ENCODE results near the gene GPRC5C.

The GPRC5C gene

DNA sequence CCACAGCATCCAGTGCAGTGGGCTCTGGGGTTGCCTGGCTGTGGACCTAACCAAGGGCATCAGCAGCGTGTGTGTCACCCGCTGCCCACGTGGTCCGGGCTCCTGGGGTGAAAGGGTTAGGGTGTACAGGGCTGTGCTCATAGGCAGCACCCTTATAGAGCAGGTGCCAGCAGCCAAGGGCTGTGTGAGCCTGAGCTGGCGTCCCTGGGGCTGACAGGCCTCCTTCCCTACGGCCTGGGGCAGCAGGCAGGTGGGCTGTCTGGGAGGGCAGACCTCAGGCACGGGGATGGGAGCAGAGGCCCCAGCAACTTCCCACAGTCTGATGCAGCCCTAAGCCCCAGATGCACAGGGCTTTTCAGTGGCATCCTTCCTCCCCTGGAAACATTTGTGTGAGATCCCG lies 48.4 kb downstream of the GPRC5C start:
- TF ChIP-seq MAX (IDR thresholded peaks at IDR 0.05) (no peak), NFIC (IDR thresholded peaks at IDR 0.05) (no peak), EGR1 (IDR thresholded peaks at IDR 0.05) (no peak), TEAD4 (IDR thresholded peaks at IDR 0.05) (no peak), CREB1 (IDR thresholded peaks at IDR 0.05; ENCODE audit: low read depth) (no peak), TCF12 (IDR thresholded peaks at IDR 0.05; ENCODE audit: low read depth) (no peak), YY1 (IDR thresholded peaks at IDR 0.05; ENCODE audit: low read depth) (no peak), TAF1 (IDR thresholded peaks at IDR 0.05; ENCODE audit: low read depth) (no peak), FOXM1 (IDR thresholded peaks at IDR 0.05; ENCODE audit: borderline replicate concordance, low read depth) (no peak), CEBPB (IDR thresholded peaks at IDR 0.05) (no peak), RAD21 (IDR thresholded peaks at IDR 0.05; ENCODE audit: low read depth) (no peak), ZBTB7A (IDR thresholded peaks at IDR 0.05; ENCODE audit: low read depth) (no peak)
- TF ChIP-seq, protein P1, sequence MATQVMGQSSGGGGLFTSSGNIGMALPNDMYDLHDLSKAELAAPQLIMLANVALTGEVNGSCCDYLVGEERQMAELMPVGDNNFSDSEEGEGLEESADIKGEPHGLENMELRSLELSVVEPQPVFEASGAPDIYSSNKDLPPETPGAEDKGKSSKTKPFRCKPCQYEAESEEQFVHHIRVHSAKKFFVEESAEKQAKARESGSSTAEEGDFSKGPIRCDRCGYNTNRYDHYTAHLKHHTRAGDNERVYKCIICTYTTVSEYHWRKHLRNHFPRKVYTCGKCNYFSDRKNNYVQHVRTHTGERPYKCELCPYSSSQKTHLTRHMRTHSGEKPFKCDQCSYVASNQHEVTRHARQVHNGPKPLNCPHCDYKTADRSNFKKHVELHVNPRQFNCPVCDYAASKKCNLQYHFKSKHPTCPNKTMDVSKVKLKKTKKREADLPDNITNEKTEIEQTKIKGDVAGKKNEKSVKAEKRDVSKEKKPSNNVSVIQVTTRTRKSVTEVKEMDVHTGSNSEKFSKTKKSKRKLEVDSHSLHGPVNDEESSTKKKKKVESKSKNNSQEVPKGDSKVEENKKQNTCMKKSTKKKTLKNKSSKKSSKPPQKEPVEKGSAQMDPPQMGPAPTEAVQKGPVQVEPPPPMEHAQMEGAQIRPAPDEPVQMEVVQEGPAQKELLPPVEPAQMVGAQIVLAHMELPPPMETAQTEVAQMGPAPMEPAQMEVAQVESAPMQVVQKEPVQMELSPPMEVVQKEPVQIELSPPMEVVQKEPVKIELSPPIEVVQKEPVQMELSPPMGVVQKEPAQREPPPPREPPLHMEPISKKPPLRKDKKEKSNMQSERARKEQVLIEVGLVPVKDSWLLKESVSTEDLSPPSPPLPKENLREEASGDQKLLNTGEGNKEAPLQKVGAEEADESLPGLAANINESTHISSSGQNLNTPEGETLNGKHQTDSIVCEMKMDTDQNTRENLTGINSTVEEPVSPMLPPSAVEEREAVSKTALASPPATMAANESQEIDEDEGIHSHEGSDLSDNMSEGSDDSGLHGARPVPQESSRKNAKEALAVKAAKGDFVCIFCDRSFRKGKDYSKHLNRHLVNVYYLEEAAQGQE (IDR thresholded peaks at IDR 0.05; ENCODE audit: low read depth): no peak

DNA sequence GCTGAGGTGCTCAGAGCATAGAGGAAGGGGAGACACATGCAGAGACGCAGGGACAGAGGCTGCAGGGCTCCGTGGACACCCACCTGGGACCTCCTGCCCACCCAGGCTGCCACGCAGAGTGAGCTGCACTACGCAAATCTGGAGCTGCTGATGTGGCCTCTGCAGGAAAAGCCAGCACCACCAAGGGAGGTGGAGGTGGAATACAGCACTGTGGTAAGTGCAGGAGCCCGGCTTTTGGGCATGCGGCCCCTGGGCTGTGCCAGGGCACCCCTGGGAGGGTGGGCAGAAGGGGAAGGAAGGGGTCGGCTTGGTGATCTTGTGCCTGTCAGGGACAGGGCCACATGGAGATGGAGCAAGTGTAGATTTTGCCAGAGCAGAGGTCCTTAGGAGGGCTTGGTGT lies 49.7 kb downstream of the GPRC5C start:
- TF ChIP-seq, protein P2, sequence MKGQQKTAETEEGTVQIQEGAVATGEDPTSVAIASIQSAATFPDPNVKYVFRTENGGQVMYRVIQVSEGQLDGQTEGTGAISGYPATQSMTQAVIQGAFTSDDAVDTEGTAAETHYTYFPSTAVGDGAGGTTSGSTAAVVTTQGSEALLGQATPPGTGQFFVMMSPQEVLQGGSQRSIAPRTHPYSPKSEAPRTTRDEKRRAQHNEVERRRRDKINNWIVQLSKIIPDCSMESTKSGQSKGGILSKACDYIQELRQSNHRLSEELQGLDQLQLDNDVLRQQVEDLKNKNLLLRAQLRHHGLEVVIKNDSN (IDR thresholded peaks at IDR 0.05): no peak
- no peak for TF ChIP-seq RAD21 (IDR thresholded peaks at IDR 0.05; ENCODE audit: low read depth)
- no peak for TF ChIP-seq CEBPB (IDR thresholded peaks at IDR 0.05)
- no peak for TF ChIP-seq CREB1 (IDR thresholded peaks at IDR 0.05; ENCODE audit: low read depth)
- no peak for TF ChIP-seq NFIC (IDR thresholded peaks at IDR 0.05)
- no peak for TF ChIP-seq YY1 (IDR thresholded peaks at IDR 0.05; ENCODE audit: low read depth)
- TF ChIP-seq, protein P1 (IDR thresholded peaks at IDR 0.05; ENCODE audit: low read depth): no peak
- TF ChIP-seq EGR1 (IDR thresholded peaks at IDR 0.05): no peak
- no peak for TF ChIP-seq ZBTB7A (IDR thresholded peaks at IDR 0.05; ENCODE audit: low read depth)
- TF ChIP-seq TCF12 (IDR thresholded peaks at IDR 0.05; ENCODE audit: low read depth): no peak
- no peak for TF ChIP-seq MAX (IDR thresholded peaks at IDR 0.05)
- no peak for TF ChIP-seq TAF1 (IDR thresholded peaks at IDR 0.05; ENCODE audit: low read depth)
- TF ChIP-seq EP300 (IDR thresholded peaks at IDR 0.05; ENCODE audit: borderline replicate concordance): no peak
- no peak for TF ChIP-seq FOXM1 (IDR thresholded peaks at IDR 0.05; ENCODE audit: borderline replicate concordance, low read depth)

- TF ChIP-seq EP300 (IDR thresholded peaks at IDR 0.05; ENCODE audit: borderline replicate concordance) (no peak), CEBPB (IDR thresholded peaks at IDR 0.05) (no peak), EGR1 (IDR thresholded peaks at IDR 0.05) (no peak)
These were observed 52.2 kb downstream of the GPRC5C start for GRCh38 chr17:74484066-74484465.

DNA sequence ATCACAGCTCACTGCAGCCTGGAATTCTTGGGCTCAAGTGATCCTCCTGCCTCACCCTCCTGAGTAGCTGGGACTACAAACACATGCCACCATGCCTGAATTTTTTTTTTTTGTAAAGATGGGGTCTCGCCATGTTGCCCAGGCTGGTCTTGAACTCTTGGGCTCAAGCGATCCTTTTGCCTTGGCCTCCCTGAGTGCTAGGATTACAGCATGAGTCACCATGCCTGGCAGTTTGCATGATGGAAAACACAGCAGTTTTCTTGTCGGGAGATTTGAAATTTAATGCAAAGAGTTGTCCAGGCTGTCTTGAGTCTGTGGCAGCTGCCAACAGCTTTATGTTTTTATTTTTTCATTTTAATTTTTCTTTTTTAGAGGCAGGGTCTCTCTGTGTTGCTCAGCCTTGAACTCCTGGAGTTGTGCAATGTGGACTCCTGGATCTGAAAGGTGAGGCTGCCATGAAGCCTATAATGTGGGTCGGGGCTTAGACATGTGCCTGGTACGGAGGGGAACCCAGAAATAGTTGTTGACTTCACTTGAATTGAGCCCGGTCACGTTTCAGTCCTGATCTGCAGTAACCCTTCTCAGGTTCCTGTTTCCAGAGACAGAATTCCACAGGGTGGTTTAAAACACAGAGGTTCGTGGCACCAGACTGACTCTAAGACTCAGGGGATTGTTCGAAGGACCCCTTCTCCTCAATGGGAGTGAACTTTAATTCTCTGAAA lies 53.3 kb downstream of the GPRC5C start:
- TF ChIP-seq TAF1 (IDR thresholded peaks at IDR 0.05; ENCODE audit: low read depth) (no peak), CEBPB (IDR thresholded peaks at IDR 0.05) (no peak), CREB1 (IDR thresholded peaks at IDR 0.05; ENCODE audit: low read depth) (no peak), TEAD4 (IDR thresholded peaks at IDR 0.05) (no peak), ZBTB7A (IDR thresholded peaks at IDR 0.05; ENCODE audit: low read depth) (no peak), EGR1 (IDR thresholded peaks at IDR 0.05) (no peak), TCF12 (IDR thresholded peaks at IDR 0.05; ENCODE audit: low read depth) (no peak), RAD21 (IDR thresholded peaks at IDR 0.05; ENCODE audit: low read depth) (no peak), YY1 (IDR thresholded peaks at IDR 0.05; ENCODE audit: low read depth) (no peak), EP300 (IDR thresholded peaks at IDR 0.05; ENCODE audit: borderline replicate concordance) (no peak), FOXM1 (IDR thresholded peaks at IDR 0.05; ENCODE audit: borderline replicate concordance, low read depth) (no peak), MAX (IDR thresholded peaks at IDR 0.05) (no peak)
- TF ChIP-seq, protein P2 (IDR thresholded peaks at IDR 0.05): no peak
- TF ChIP-seq, protein P1 (IDR thresholded peaks at IDR 0.05; ENCODE audit: low read depth): no peak

All from Ishikawa (cell line).